ENCODE measurements around the gene SAMD7. TPM values are rescaled to one million over a fixed set of nuclear protein-coding genes. Genes with fewer than 3 reads are reported as not detected.

SAMD7 gene
- polyA plus RNA-seq, 3 donors: not detected

DNA sequence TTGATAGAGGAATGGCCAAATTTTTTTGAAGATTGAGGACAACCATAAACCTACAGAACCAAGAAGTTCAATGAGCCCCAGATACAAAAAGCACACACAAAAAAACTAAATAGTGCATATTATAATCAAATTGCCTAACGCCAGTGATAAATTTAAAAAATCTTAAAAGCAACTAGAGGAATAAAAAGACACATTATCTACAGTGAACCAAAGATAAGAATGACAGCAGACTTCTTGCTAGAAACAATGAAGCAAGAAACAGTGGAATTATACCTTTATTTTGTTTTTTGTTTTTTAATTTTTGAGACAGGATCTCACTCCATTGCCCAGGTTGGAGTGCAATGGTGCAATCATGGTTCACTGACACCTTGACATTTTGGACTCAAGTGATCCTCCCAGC, 9.9 kb upstream of the SAMD7 start:
- 94 to 98% (median 97%) methylated on average over 1 of the region's 1 CpG for WGBS, 3 donors
- no peak overlapping the region for H3K27ac ChIP-seq (ENCODE audit: low read depth, low read length)

DNA sequence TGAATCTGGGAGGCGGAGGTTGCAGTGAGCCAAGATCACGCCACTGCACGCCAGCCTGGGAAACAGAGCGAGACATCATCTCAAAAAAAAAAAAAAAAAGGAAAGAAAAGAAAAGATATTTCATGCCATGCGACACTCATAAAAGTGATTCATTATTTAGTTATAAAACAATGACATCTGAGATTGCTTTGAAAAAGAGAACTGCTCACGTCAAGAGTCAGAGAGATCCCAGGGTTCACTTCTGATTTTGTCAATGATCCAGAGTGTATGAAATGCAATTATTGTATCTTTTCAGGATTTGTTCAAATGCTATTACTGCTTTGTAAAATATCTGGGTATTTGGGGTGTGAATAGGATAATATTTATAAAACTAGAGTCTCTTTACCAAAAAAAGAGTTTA, 6.0 kb upstream of the SAMD7 start:
- H3K27ac ChIP-seq (ENCODE audit: low read depth, low read length): no peak overlapping the region
- WGBS, 3 donors: 73 to 93% (median 77%) methylated on average over 6 of the region's 6 CpGs

DNA sequence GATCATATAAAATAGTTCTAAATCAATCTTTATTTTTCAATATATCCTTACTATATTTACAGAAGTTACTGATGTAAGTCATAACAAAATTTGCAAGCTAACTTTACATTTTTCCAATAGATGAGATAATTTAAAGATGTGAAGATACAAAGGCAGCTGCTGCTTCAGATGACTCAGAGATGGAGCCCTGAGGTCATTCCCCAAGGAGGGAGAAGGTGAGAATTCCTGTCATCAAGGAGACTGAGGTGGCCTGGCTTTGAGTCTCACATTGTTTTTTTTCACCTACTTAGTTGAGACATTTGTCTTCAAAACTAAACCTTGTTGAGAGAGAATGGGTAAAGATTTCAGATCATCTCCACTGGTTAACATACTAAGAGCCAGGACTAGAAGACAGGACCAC, 3.9 kb upstream of the SAMD7 start:
- H3K27ac ChIP-seq (ENCODE audit: low read depth, low read length): no peak overlapping the region

DNA sequence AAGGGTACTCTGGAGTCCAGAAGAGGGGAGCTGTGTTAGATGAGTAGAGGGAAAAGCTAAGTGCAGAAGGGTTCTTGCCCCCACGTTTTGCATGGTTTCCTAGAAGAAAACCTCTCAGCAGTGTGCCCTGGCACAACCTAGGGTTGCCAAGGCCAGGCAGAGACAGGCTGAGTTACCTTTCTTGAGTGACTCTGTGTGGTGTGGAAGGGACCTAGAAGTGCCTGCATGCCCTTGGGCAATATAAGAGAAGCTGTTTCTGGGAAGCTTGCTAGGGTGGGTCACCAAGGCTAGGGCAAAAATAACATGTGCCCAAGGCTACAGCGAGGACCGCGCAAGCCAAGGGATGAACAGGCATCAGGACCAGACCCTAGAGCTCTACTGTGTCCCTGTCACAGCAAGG, 3.4 kb upstream of the SAMD7 start:
- H3K27ac ChIP-seq (ENCODE audit: low read depth, low read length): no peak overlapping the region
- 85 to 90% (median 90%) methylated on average over 4 of the region's 4 CpGs for WGBS, 3 donors

DNA sequence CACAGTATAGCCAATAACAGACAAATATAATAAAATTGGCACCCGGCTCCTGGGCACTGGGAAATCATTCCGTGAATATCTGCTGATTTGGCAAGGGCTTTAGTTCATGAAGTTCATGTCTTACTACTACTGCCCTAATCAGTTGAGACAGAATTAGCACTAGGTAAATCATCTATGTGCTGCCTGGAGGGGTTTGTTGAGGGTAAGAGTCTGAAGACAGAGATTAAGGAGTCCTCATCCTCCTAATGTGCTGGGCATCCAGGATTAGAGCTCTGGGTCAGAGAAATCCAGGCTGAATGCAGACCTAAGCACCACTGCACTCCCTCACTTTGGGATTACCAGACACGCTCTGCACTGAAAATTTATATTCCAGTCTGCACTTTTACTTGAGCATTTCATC, 2.0 kb downstream of the SAMD7 start:
- no peak overlapping the region for H3K27ac ChIP-seq (ENCODE audit: low read depth, low read length)
- WGBS, 3 donors: 73 to 82% (median 78%) methylated on average over 3 of the region's 3 CpGs

DNA sequence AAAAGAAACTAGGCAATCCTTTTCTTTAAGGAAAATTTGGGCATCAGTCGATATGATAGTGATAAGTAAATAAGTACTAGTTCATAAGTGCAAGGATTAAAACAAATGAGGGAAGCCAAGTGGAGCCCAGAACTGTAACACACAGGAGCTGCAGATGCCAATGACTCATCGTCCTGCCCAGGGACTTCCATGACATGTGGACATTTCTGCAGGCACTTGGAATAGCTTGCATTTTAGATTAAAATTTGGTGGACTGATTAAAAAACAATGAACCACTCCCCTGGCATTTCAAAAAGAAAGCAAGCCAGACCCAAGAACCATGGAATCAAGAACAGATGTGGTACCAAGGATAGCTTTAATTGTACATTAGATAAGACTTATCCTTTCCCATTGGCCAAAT, 2.9 kb downstream of the SAMD7 start:
- no peak overlapping the region for H3K27ac ChIP-seq (ENCODE audit: low read depth, low read length)
- 55 to 70% (median 61%) methylated on average over 2 of the region's 2 CpGs for WGBS, 3 donors

DNA sequence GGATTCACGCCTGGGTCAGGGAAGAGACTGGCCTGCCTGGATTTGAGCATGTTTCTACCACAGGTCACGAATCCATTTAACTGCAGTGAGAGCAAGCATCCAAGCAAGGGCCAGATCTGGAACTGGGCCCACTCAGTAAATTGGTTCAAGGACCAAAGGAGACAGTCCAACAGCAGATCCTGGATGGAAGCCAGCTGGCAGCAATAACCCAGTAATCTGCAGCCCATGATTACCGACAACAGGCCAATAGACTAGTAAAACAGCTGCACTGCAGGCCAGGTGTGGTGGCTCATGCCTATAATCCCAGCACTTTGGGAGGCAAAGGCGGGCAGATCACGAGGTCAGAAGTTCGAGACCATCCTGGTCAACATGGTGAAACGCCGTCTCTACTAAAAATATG, 11.8 kb downstream of the SAMD7 start:
- no peak overlapping the region for H3K27ac ChIP-seq (ENCODE audit: low read depth, low read length)
- WGBS, 3 donors: 28 to 57% (median 45%) methylated on average over 8 of the region's 8 CpGs

DNA sequence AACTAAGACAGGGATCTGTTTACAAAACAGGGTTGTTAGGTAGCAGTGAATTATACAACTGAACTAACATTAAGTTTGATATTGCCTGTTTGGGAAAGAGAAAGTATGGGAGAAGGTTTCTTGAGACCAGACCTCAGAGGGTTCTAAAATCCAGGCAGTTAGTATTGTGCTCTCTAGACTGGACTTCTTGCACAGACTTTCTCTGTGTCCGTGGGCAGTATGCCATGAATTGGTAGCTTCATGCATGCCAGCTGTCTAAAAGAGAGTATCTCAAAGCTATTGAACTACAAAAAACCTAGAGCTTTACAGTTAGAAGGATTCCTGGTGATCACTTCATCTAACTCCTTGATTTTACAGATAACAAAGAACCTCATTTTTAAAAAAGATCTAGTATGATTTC, 12.5 kb downstream of the SAMD7 start:
- no peak overlapping the region for H3K27ac ChIP-seq (ENCODE audit: low read depth, low read length)
- WGBS, 3 donors: 67 to 77% (median 74%) methylated on average over 1 of the region's 1 CpG

DNA sequence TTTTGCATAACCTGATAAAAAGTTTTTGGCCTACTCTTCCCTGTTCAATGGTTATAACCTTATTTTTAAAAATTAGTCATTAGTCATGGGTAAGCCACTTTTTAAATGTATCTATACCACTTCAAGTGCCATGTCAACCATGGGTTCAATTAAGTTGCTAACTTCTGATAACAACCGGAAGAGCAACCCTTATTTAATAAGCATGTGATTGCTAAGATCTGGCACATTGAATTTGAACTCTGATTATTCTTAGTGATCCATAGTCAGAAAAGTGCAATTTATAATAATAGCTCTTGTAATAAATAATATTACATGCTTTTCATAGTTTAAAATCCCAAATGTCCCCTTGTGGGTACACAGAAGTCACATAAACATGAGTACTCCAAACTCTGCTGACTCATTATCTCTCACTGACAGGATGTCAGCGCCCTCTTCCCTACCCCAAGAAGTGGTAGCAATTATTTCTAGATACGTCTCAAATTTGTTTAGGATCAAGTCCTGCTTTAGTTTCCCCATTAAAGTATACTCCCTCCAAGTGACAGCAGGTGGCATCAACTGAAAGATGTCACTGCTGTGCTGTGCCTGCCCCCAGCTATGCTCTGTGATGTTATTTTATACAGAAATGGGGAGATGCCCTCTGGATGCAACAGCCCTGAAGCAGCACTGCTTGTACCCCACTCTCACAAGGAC, 18.6 kb downstream of the SAMD7 start:
- WGBS, 3 donors: 58 to 80% (median 66%) methylated on average over 3 of the region's 3 CpGs
- H3K27ac ChIP-seq (ENCODE audit: low read depth, low read length): no peak overlapping the region

DNA sequence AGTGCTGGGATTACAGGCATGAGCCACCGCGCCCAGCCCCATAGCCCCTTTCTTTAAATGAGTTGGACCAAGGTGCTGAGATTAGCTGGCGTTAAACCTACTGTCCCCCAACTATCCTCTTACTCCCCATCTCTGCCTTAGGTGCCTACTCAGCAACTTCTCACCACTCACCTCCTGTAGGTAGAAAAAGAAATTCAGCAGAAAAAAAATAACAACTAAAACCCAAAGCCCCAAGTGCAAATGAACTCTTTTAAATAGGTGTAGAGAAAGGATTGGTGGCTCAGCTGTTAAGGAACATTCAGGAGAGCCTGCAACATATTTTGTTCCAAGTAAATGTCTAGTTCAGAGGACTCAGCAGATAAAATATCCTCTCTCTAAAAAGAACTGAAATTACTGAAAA, 19.5 kb downstream of the SAMD7 start:
- no peak overlapping the region for H3K27ac ChIP-seq (ENCODE audit: low read depth, low read length)
- WGBS, 3 donors: 93 to 97% (median 96%) methylated on average over 3 of the region's 3 CpGs

DNA sequence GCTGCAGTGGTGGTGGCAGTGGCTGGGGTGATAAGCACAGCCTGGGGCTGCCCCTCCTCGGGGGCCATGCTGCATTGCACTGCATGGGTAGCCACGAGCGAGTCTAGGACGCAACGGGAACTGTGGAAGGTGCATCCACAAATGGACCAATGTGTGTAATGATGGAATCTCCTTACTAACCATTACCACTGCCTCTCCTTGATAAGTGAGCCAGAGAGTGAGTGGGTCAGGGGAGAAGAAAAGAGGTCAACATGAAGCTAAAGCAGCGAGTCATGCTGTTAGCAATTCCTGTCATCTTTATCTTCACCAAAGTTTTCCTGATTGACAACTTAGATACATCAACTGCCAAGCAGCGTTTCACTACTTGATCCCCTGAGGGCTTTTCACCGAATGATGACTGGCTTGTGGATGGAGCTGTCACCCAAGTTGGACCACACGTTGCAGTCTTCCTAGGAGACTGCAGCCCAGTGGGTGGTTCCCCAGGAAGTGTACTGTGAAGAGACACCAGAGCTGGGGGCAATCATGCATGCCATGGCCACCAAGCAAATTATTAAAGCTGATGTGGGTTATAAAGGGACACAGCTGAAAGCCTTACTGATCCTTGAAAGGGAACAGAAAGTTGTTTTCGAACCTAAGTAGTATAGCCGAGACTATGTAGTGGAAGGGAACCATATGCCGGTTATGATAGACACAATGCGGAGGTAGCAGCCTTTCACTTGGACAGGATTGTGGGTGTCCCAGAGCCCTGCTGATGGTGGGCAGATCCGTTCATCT, 20.6 kb downstream of the SAMD7 start:
- 81 to 87% (median 86%) methylated on average over 14 of the region's 14 CpGs for WGBS, 3 donors
- no peak overlapping the region for H3K27ac ChIP-seq (ENCODE audit: low read depth, low read length)

DNA sequence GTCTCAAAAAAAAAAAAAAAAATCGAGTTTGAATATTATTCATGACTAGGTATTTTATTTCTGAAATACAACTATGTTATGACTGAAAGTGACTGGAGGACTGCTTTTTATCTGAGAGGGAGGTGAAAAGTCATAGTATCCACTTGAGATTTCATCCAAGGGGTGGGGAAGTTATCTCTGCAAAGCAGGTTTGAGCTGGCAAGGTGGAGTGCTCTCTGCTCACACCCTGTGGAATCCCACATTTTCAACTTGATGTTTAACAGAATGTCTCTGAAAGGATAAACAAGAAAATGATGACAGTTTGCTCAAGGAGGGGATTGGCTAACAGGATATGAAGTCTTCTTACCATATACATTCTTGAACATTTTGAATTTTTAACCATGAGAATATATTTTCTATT, 27.9 kb downstream of the SAMD7 start:
- 21 to 58% (median 53%) methylated on average over 1 of the region's 1 CpG for WGBS, 3 donors
- H3K27ac ChIP-seq (ENCODE audit: low read depth, low read length): no peak overlapping the region

DNA sequence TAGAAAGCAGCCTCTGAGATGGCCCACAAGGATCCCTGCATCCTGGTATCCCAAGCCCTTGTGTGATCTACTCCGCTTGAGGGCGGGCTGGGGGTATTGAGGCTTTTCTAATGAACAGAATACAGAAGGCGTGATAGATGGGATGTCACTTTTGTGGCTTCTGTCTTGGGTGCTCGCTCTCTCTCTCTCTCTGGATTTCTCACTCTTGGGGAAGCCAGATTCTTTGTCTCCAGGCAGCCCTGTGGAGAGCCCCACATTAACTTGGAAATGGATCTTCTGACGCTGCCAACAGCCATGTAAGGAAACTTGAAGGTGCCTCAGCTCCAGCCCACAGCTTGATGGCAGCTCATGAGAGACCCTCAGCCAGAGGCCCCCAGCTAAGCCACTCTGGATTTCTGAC, 28.4 kb downstream of the SAMD7 start:
- 83 to 86% (median 83%) methylated on average over 5 of the region's 5 CpGs for WGBS, 3 donors

DNA sequence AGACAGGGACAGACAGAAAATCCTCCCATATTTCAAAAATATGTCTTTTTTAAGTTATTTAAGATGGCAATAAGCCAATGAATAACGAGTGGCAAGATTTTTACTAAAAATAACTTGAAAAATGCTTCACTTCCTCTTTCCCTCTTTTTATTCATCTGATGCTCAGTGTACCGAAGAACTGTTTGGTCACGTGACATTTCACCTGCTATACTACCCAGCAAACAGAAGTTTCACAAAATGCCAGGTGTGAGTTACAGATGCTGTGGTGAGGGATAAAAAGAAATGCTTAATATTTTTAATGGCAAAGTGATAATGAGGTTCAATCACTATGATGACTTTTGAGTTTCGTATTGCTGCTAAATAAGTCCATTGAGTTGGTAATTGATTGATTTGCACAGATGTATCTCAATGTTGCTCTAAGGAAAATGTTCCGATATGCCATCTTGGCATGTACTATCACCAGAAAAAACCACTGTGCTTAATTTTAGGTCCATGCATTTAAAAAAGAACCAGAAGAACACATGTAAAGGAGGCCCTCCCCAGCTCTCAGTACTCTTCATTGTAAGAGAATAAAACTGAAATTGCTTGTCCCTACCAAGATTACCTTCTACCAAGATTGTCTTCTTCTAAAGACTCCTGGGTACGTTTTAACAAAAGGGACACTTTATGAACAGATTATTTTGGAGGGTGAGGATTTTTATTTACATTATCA, 29.3 kb downstream of the SAMD7 start:
- no peak overlapping the region for H3K27ac ChIP-seq (ENCODE audit: low read depth, low read length)
- 44 to 51% (median 51%) methylated on average over 6 of the region's 6 CpGs for WGBS, 3 donors

More for the DNA sequence above, 28.4 kb downstream of the SAMD7 start:
- no peak overlapping the region for H3K27ac ChIP-seq (ENCODE audit: low read depth, low read length)

DNA sequence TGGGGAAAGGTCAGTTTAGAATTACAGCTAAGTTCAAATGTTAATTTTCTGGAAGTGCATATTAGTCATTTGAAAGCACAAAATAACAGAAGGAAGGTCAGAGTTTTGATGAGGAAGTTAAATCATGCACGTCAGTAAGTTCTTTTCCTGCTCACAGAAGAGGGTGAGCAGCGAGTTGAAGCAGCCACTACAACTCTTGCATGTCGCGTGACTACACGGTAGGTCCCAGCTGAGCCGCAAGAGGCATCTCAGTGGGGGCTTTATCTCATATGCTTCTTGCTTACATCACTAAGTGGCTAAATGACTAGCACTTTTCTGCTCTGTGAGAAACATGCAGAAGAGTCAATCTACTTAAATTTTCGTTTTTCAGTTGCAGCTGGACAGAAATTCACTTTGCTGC, 33.9 kb downstream of the SAMD7 start:
- WGBS, 3 donors: 32 to 69% (median 34%) methylated on average over 7 of the region's 7 CpGs
- H3K27ac ChIP-seq (ENCODE audit: low read depth, low read length): no peak overlapping the region

DNA sequence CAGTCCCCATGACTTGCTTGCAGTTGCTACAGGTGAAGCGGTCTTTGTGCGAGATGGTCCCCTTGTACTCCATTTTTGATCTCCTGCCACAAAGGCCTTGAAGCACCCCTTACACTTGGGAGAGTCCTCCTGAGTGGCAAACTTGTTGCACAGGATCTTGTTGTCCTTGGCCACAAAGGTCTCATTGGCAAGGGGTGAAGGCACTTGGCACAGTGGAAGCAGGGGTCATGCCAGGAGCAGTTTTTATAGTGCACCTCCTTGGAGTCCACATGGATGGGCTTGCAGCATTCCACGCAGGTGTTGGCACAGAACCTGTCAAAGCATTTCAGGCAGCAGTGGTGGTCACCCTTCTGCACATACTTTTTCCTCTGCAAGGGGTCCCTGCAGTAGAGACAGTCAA, 35.0 kb downstream of the SAMD7 start:
- H3K27ac ChIP-seq (ENCODE audit: low read depth, low read length): no peak overlapping the region
- whole genome bisulfite sequencing, 3 donors: 94 to 99% (median 96%) methylated on average over 3 of the region's 3 CpGs

DNA sequence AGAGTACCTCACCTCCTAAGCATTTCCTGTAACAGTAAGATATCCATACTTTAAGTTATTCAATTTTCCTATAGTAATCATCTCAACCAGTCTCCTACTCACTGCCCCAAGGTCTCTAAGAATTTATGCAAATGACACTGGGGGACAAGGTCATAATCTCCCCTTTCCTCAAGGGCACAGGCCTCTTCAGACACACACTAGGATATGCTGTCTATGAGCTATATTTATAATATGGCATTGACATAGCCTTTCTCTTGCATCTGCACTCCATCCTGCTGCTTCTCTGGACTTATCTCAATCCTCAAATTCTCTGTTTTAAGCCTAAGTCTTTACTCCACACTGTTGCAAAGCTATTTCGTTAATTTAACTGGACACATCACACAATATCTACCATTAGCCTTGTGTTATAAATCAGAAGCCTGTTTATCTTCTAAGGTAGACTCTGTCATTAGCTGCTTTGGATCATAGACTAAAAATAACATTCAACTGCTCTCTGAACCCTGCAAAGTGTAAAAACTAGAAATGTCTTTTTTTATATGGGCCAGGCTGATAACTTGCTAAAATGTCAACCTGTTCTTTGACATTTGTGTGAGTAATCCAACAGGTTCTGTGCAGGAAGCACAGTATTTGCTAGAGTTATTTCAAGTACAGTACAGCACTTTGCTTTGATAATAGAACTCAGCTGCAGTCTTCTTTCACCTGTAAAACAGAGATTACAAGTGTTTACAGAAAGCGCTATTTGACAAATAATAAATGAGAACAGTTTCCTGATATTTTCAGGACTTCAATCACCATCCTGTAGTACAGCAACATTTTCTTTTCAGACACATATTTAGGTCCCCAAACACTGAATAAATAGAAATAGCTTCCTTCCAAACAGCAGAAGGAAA, 37.4 kb downstream of the SAMD7 start:
- H3K27ac ChIP-seq (ENCODE audit: low read depth, low read length): no peak overlapping the region
- 32 to 65% (median 52%) methylated on average over 2 of the region's 2 CpGs for WGBS, 3 donors

DNA sequence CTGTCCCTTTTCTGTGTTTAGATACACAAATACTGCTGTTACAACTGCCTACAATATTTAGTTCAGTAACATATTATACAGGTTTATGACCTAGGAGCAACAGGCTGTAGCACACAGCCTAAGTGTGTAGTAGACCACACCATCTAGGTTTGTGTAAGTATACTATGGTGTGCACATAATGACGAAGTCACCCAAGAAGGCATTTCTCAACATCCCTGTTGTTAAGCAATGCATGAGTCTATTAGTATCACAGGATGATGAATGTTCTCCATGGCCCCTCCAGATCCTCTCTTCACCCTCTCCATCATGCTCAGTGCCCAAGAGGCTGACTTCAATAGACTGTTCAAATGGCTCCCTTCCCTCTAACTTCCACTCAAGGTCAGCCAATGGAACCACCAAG, 40.7 kb downstream of the SAMD7 start:
- H3K27ac ChIP-seq (ENCODE audit: low read depth, low read length): no peak overlapping the region
- 61 to 89% (median 70%) methylated on average over 1 of the region's 1 CpG for WGBS, 3 donors

Measured in adipose tissue (tissue), 3 donors.